Transverse colon (tissue), 4 donors: Measurements from ENCODE around the gene DAB2IP. TPM values are rescaled to one million over a fixed set of nuclear protein-coding genes. Genes with fewer than 3 reads are reported as not detected.

ENCODE experiments used
- DNase-seq: peaks from one replicate; pipeline ENCODE4 v3.0.0-alpha.2; 2019
- H3K27ac ChIP-seq, 4 donors: fragments of 200-600 bp; sonication (generic); 2 replicates each; pipeline ENCODE4 v1.5.1; 2016 to 2018; ENCODE audit warnings: inconsistent platforms in 4 of 4
- H3K27me3 ChIP-seq: fragments of 200-600 bp; sonication (generic); 2 replicates; pipeline ENCODE4 v1.5.1; 2017; ENCODE audit warnings: inconsistent platforms
- H3K36me3 ChIP-seq, 4 donors: fragments of 200-600 bp; sonication (generic); 2 replicates each; pipeline ENCODE4 v1.5.1; 2017 to 2019; ENCODE audit warnings: inconsistent platforms in 4 of 4
- H3K4me1 ChIP-seq, 4 donors: fragments of 200-600 bp; sonication (generic); 2 replicates each; pipeline ENCODE4 v1.5.1; 2017 to 2020; ENCODE audit warnings: inconsistent platforms in 4 of 4
- H3K4me3 ChIP-seq, 4 donors: fragments of 200-600 bp; sonication (generic); 1 replicate in 1 of 4; 2 replicates in 3 of 4; pipeline versions ENCODE4 v1.5.1 to v1.6.1; 2017 to 2019; ENCODE audit warnings: inconsistent platforms in 4 of 4
- H3K9me3 ChIP-seq, 2 donors: fragments of 200-600 bp; sonication (generic); 2 replicates each; pipeline ENCODE4 v1.5.1; 2017 to 2019; ENCODE audit warnings: inconsistent platforms in 2 of 2
- CTCF ChIP-seq, 5 experiments: fragments of 200-600 bp in 3 of 5; fragments of 450-650 bp in 2 of 5; sonication (generic) in 3 of 5; IDR thresholded peaks; 1 replicate in 2 of 5; 2 replicates in 3 of 5; pipeline ENCODE4 v1.5.1; 2016 to 2017; ENCODE audit warnings: antibody characterized with exemption in 5 of 5, inconsistent platforms in 3 of 5, mild to moderate bottlenecking in 2 of 5, moderate library complexity in 1 of 5
- EP300 ChIP-seq: sonication (generic); formaldehyde crosslinking; IDR thresholded peaks from one replicate; pipeline ENCODE4 v1.6.1; 2017; ENCODE audit warnings: antibody characterized with exemption, low read depth
- POLR2A ChIP-seq: fragments of 450-650 bp; IDR thresholded peaks from one replicate; pipeline ENCODE4 v1.6.1; 2016; ENCODE audit warnings: antibody characterized with exemption, mild to moderate bottlenecking, moderate library complexity
- POLR2AphosphoS5 ChIP-seq, 3 donors: sonication (generic); formaldehyde crosslinking; IDR thresholded peaks; one replicate each; pipeline ENCODE4 v1.6.1; 2016; ENCODE audit warnings: antibody characterized with exemption in 3 of 3
- WGBS, 2 donors: methylation state at CpG; one replicate each; pipeline ENCODE4 v1.1.5; 2018; ENCODE audit warnings: low coverage in 1 of 2; 5-methylcytosine and 5-hydroxymethylcytosine counted together
- in situ Hi-C, 4 donors: fragments of 200-750 bp; cut with MboI; loops; one replicate each; pipeline versions ENCODE4 v1.15.0 to v1.15.1; 2017; ENCODE audit warnings: low sequenced_read_pairs in 3 of 4, low pct_ligation_motif_present in 1 of 4, low pct_unique_long_range_greater_than_20kb in 1 of 4
- intact Hi-C: fragments of 100-400 bp; cut with DNase I; formaldehyde crosslinking; loops from one replicate; pipeline ENCODE4 v1.15.1; 2023; ENCODE audit warnings: low total_unique reads
- total RNA-seq, 4 donors: library from RNA; depleted of rRNA; stranded (reverse); fragments of >200 nt; gene quantifications; one replicate each; pipeline ENCODE4 v1.1.0, GENCODE V29; 2016

The DAB2IP gene
- total RNA-seq, 4 donors from 2014 or later, result 84.2 to 159 (median 90.7) TPM

- Histone ChIP-seq H3K4me3 (peak overlapping the region in 1 of 4 donors; percentile 28), H3K27me3 (peaks cover 10% of the 10 kb centered on the region), H3K27ac (peak overlapping the region; percentile 56 to 66 (median 59)), H3K9me3 (no peaks in the 10 kb centered on the region), H3K36me3 (no peaks in the 10 kb centered on the region), H3K4me1 (peaks cover 9 to 33% (median 20%) of the 10 kb centered on the region in 4 donors)
- no peak for DNase-seq
- no peak for TF ChIP-seq POLR2AphosphoS5 (IDR thresholded peaks at IDR 0.05)
- no peak for TF ChIP-seq POLR2A
- no peak for TF ChIP-seq EP300
- TF ChIP-seq CTCF (IDR thresholded peaks at IDR 0.05), result no peak
- intact Hi-C loops, result no loop called here
- in situ Hi-C loops, result no loop called here
- 73% methylated on average over 26 of the region's 26 CpGs; no CpG with 5 or more reads in 1 of the 2 donors for WGBS, 2 donors
These were observed 49.5 kb downstream of the DAB2IP start for GRCh38 chr9:121700832-121701419.

GRCh38 chr9:121701736-121702261, 50.4 kb downstream of the DAB2IP start:
- peaks cover 10% of the 10 kb centered on the region for H3K27me3 ChIP-seq
- 93% methylated on average over 13 of the region's 13 CpGs; no CpG with 5 or more reads in 1 of the 2 donors for whole genome bisulfite sequencing, 2 donors
- no peaks in the 10 kb centered on the region for H3K36me3 ChIP-seq
- peaks cover 9 to 33% (median 20%) of the 10 kb centered on the region in 4 donors for H3K4me1 ChIP-seq
- no peaks in the 10 kb centered on the region for H3K9me3 ChIP-seq
- peak overlapping the region in 3 of 4 donors; percentile 56 to 66 (median 58) for H3K27ac ChIP-seq
- no peak for DNase-seq
- no peak overlapping the region for H3K4me3 ChIP-seq
- in situ Hi-C loops, result no loop called here
- intact Hi-C loops, result no loop called here
- no peak for TF ChIP-seq CTCF (IDR thresholded peaks at IDR 0.05)
- TF ChIP-seq POLR2A, result no peak
- no peak for TF ChIP-seq POLR2AphosphoS5 (IDR thresholded peaks at IDR 0.05)
- TF ChIP-seq EP300, result no peak

GRCh38 chr9:121703014-121703734, 51.7 kb downstream of the DAB2IP start:
- WGBS, 2 donors, result 82 to 86% methylated on average over 1 to 3 of the region's 3 CpGs
- no peaks in the 10 kb centered on the region for H3K36me3 ChIP-seq
- in situ Hi-C loops (no loop called here), intact Hi-C loops (no loop called here)
- no peak overlapping the region for H3K4me3 ChIP-seq
- H3K9me3 ChIP-seq, result no peaks in the 10 kb centered on the region
- no peak for DNase-seq
- peaks cover 9 to 33% (median 20%) of the 10 kb centered on the region in 4 donors for H3K4me1 ChIP-seq
- H3K27me3 ChIP-seq, result peaks cover 9% of the 10 kb centered on the region
- no peak for TF ChIP-seq POLR2AphosphoS5 (IDR thresholded peaks at IDR 0.05)
- TF ChIP-seq CTCF (IDR thresholded peaks at IDR 0.05), result no peak
- no peak for TF ChIP-seq POLR2A
- no peak for TF ChIP-seq EP300
- H3K27ac ChIP-seq, result no peak overlapping the region

- in situ Hi-C loops, result no loop called here
- Histone ChIP-seq H3K27me3 (peaks cover 5% of the 10 kb centered on the region), H3K36me3 (no peaks in the 10 kb centered on the region), H3K27ac (no peak overlapping the region), H3K4me1 (peaks cover 13 to 36% (median 24%) of the 10 kb centered on the region in 4 donors), H3K4me3 (no peak overlapping the region), H3K9me3 (no peaks in the 10 kb centered on the region)
- WGBS, 2 donors, result 74 to 96% methylated on average over 3 of the region's 3 CpGs
- no peak for DNase-seq
- TF ChIP-seq EP300 (no peak), POLR2AphosphoS5 (IDR thresholded peaks at IDR 0.05) (no peak), POLR2A (no peak), CTCF (IDR thresholded peaks at IDR 0.05) (no peak)
- intact Hi-C loops, result no loop called here
These were observed 52.8 kb downstream of the DAB2IP start for GRCh38 chr9:121704281-121704680.
